ENCODE results near the gene GRK6. TPM values are rescaled to one million over a fixed set of nuclear protein-coding genes. Genes with fewer than 3 reads are reported as not detected.
A peak's percentile ranks its signal among the peaks of the same experiment; 100 is the strongest.

The GRK6 gene
- total and polyA plus RNA-seq, 9 of the 15 experiments (the other 6 are each of a cell fraction or from before 2014, with no cell fraction given), result 0.63 to 122 (median 44.5) TPM

- no peak for TF ChIP-seq MBD1 (CRISPR knock-in tag; IDR thresholded peaks at IDR 0.05)
- TF ChIP-seq NUFIP1 (IDR thresholded peaks at IDR 0.05; ENCODE audit: partially characterized antibody), result peak; percentile 36
- TF ChIP-seq SMAD4 (CRISPR knock-in tag; conservative IDR thresholded peaks at IDR 0.05), result peak; percentile 73
- peak; percentile 95 for TF ChIP-seq RB1 (IDR thresholded peaks at IDR 0.05; ENCODE audit: low read depth)
- peak; percentile 90 for TF ChIP-seq E2F5 (CRISPR knock-in tag; IDR thresholded peaks at IDR 0.05)
- TF ChIP-seq PTBP1 (IDR thresholded peaks at IDR 0.05; ENCODE audit: low read depth, low read length), result no peak; the same call in 1 of the 2 replicates
- peak; percentile 38; the same call in 1 of the 2 replicates for TF ChIP-seq SMARCA4 (IDR thresholded peaks at IDR 0.05)
- peak; percentile 83; the same call in 1 of the 2 replicates for TF ChIP-seq FOXP1 (CRISPR knock-in tag; IDR thresholded peaks at IDR 0.05)
- no peak for TF ChIP-seq SMARCC2 (IDR thresholded peaks at IDR 0.05; ENCODE audit: low read depth)
- TF ChIP-seq KLF16 (IDR thresholded peaks at IDR 0.05), result no peak
- 0 out of 2 replicates have a peak, but pooled peaks have one; percentile 40 for TF ChIP-seq ZKSCAN1 (IDR thresholded peaks at IDR 0.05; ENCODE audit: low read depth, low read length)
- no peak for TF ChIP-seq ZZZ3 (IDR thresholded peaks at IDR 0.05)
- peak; percentile 44; the same call in 1 of the 2 replicates for TF ChIP-seq ATF7 (IDR thresholded peaks at IDR 0.05)
- peak; percentile 73 for TF ChIP-seq CBFB (CRISPR knock-in tag; IDR thresholded peaks at IDR 0.05)
- TF ChIP-seq POLR2H (tag; IDR thresholded peaks at IDR 0.05; ENCODE audit: low read depth), result no peak
- peak; percentile 80; the same call in 1 of the 2 replicates for TF ChIP-seq AFF4 (CRISPR knock-in tag; IDR thresholded peaks at IDR 0.05)
- TF ChIP-seq CBX1 (IDR thresholded peaks at IDR 0.05; ENCODE audit: low read depth), result peak; percentile 54; the same call in 1 of the 2 replicates
- no peak; the same call in 1 of the 2 replicates for TF ChIP-seq NR1H2 (CRISPR knock-in tag; IDR thresholded peaks at IDR 0.05)
- TF ChIP-seq FOXM1 (IDR thresholded peaks at IDR 0.05; ENCODE audit: low read depth), result no peak
- peak; percentile 85; the same call in 1 of the 2 replicates for TF ChIP-seq FOXM1 (CRISPR knock-in tag; IDR thresholded peaks at IDR 0.05; ENCODE audit: low read depth)
- TF ChIP-seq JUN (IDR thresholded peaks at IDR 0.05; ENCODE audit: borderline replicate concordance, low read depth, low read length), result peak; percentile 36; the same call in 1 of the 2 replicates
- 0 out of 2 replicates have a peak, but pooled peaks have one; percentile 23 for TF ChIP-seq JUN (CRISPR knock-in tag; IDR thresholded peaks at IDR 0.05; ENCODE audit: borderline replicate concordance)
Observed at GRCh38 chr5:177403792-177404640, 22.5 kb upstream of the GRK6 start (continued).

All from K562 (cell line).